ENCODE measurements around the gene GAGE12C. TPM values are rescaled to one million over a fixed set of nuclear protein-coding genes. Genes with fewer than 3 reads are reported as not detected.

GAGE12C gene
- total RNA-seq: not detected in 2 replicates

GRCh38 chrX:49531877-49532276, at the start of gene GAGE12C:
GAGE12C (plus strand) TSS chrX:49532177; CDS start chrX:49533332, 1,155 bp downstream.

GRCh38 chrX:49541433-49541832, 9.5 kb downstream of the GAGE12C start, which contains the start of gene GAGE12D:
GAGE12D (plus strand) TSS chrX:49541733; CDS start chrX:49542888, 1,155 bp downstream.

GRCh38 chrX:49550989-49551388, 19.0 kb downstream of the GAGE12C start, which contains the start of gene GAGE12E:
GAGE12E (plus strand) TSS chrX:49551289; CDS start chrX:49552444, 1,155 bp downstream.

GRCh38 chrX:49560542-49560941, 28.6 kb downstream of the GAGE12C start, which contains the start of gene GAGE12F:
GAGE12F (plus strand) TSS chrX:49560842; CDS start chrX:49561997, 1,155 bp downstream.

GRCh38 chrX:49570100-49570499, 38.1 kb downstream of the GAGE12C start, which contains the start of gene GAGE12G:
GAGE12G (plus strand) TSS chrX:49570400; CDS start chrX:49571555, 1,155 bp downstream.

GRCh38 chrX:49579649-49580048, 47.7 kb downstream of the GAGE12C start, which contains the start of gene GAGE12H:
GAGE12H (plus strand) TSS chrX:49579949; CDS start chrX:49581104, 1,155 bp downstream.

Small RNA genes lying within 50 kb of the gene (small RNA-seq; reads per million reads assigned to genes)
- gene GAGE12B: not detected

Other genes with a start within 250 kb of the GAGE12C start
- not detected in 2 replicates for gene GAGE10, start 228.5 kb upstream of the GAGE12C start, total RNA-seq
- gene GAGE12J, start 210.1 kb upstream of the GAGE12C start, total RNA-seq: not detected in 2 replicates
- not detected in 2 replicates for gene GAGE13, start 200.6 kb upstream of the GAGE12C start, total RNA-seq
- not detected in 2 replicates for gene GAGE12D, start 9.6 kb downstream of the GAGE12C start, total RNA-seq
- gene GAGE12E, start 19.1 kb downstream of the GAGE12C start, total RNA-seq: not detected in 2 replicates
- gene GAGE12F, start 28.7 kb downstream of the GAGE12C start, total RNA-seq: not detected in 2 replicates
- gene GAGE12G, start 38.2 kb downstream of the GAGE12C start, total RNA-seq: not detected in 2 replicates
- not detected in 2 replicates for gene GAGE12H, start 47.8 kb downstream of the GAGE12C start, total RNA-seq
- gene GAGE2A, start 57.3 kb downstream of the GAGE12C start, total RNA-seq: not detected in 2 replicates
- gene GAGE1, start 66.8 kb downstream of the GAGE12C start, total RNA-seq: not detected in 2 replicates
- gene PAGE1, start 163.8 kb downstream of the GAGE12C start, total RNA-seq: not detected in 2 replicates

All from articular chondrocyte of knee joint (primary cell).